Fibroblast of peridontal ligament (primary cell): ENCODE data around the gene TDRD15.
"Not testable (repeated sequence)": the region's sequence is repeated elsewhere in the genome, so short reads cannot be mapped to it uniquely, and the experiment has no call there.

Experiments
- DNase-seq: peaks from one replicate; pipeline ENCODE4 v3.0.0-alpha.2; 2010; ENCODE audit errors: extremely low read depth

TDRD15 gene

GRCh38 chr2:21123473-21124393, at the start of gene TDRD15:
TSS of gene TDRD15 (plus strand) at chr2:21123968. CDS start at chr2:21137468, 13,500 bp downstream.
- no peak for DNase-seq

DNA sequence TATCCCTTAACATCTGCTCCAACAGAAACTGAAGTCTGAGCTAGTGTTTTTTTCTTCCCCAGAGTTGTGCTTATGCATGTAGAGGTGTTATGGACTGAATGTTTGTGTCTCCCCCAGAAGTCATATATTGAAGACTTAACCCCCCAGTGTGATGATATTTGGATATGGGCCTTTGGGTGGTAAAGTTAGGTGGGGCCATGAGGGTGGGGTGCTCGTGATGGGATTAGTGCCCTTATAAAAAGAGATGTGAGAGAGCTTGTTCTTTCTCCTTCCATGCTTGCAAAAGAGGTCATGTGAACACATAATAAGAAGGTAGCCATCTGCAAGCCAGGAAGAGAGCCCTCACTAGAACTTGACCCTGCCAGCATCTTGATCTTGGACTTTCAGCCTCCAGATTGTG, 45.5 kb upstream of the TDRD15 start:
- no peak for DNase-seq

GRCh38 chr2:21083482-21083881, 40.3 kb upstream of the TDRD15 start:
- no peak for DNase-seq

DNA sequence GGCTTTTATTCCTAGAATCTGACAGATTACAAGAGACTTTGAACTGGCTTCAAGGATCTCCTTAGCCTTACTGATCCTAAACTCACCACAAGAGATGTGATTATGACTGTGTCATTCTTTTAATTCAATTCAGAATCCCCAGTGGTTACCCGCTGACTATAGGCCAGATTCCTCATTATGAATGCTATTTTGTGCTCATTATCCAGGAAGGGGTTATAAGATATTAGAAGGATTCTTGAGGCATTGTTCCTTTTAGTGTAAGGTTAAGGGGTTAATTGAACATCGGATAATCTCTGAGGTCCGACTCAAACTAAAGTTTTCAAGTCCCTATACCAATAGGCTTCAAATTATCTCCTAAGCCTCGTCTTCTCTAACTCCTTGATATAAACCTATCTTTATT, 39.4 kb upstream of the TDRD15 start:
- DNase-seq = no peak

DNA sequence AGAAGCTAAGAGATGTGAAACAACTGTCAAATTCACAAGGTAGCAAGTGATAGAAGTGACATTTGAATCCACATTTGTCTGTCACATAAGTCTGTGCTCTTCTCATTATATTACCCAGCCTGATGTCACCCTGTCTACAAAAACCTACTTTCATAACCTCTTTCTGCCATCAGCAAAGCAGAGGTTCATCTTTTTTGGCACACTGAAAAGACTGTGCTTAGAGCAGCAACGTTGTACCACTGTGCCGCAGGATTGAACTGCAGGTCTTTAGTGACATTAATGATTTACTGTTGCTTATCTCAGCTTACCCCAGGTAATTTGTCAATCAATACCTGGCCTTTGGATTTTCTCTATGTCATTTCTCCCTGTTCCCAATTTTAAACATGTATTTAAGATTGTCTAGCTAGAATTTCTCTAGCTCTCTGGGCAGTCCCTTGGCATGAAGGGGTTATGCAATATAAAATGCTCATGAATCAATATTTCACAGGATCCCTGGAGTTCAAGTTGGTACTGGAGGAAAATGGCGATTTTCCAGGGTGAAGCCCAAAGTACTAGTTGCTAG, 31.4 kb upstream of the TDRD15 start:
- no peak for DNase-seq

DNA sequence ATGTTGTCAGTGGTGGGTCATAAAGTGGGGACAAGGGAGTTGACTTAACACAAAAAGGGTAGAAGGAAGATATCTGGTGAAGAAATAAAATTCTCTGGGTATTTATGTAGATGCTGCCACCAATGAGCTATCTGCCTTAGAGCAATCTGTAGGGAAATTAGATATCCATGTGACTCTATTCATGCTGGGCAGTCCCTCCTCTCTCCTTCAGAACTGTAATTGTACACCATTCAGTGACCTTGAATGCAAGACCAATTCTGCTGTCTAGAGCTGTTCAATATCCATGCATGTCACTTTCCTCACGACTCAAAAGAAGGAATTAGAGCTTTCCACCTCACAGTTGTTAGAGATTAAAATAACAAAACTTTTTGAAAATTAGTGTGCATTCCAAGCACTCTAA, 28.6 kb upstream of the TDRD15 start:
- DNase-seq = no peak

GRCh38 chr2:21095714-21096113, 28.1 kb upstream of the TDRD15 start:
- DNase-seq = no peak

DNA sequence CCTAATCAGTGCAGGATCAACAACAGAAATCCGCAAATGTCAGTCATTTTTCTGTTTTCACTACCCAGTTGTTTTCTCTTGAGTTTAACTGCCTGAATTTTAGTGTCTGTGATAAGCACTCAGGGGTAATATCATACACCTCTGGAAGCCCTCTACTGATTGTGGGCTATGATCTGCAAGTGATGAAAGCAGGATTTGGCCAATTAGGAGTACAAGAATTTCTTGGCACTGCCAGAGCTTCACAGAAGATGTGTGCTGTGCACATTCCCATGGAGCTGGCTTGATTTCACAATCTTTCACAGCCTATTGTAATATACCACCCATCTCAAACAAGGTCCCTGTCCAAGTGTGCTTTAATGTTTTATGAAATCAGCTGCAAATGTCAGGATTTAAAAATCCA, 27.3 kb upstream of the TDRD15 start:
- no peak for DNase-seq

- DNase-seq = no peak
Measured at GRCh38 chr2:21097331-21097730, 26.4 kb upstream of the TDRD15 start.

GRCh38 chr2:21098294-21098693, 25.5 kb upstream of the TDRD15 start:
- no peak for DNase-seq

DNA sequence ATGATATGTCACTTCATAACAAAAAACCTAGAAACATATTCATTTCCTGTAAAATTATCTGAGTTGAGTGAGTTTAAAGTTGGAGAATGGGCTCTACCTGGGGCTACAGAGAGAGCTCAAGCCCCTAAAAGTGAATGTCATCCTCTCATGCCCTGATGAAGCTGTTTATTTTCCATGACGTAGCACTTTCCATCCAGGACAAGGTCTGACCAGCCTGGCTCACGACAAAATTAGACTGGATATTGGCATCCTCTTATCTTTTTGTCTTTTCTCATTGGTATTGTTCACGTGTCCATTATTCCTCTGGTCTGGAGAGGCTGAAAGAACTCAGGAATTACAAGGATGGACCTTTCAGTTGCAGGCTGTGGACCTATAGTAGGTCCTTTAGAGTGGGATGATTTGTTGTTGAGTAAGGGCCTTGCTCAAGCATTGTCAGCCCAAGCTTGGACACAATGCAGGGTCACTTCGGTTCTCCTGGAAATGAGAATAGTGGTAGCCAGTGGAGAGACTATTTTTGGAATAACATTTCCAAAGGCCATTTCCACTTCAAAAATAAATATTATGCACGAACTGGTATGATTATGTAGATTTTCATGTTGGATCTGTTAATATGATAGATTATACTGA, 24.4 kb upstream of the TDRD15 start:
- no peak for DNase-seq

- not testable (repeated sequence) for DNase-seq
Measured at GRCh38 chr2:21101514-21102155, 22.1 kb upstream of the TDRD15 start.

GRCh38 chr2:21102356-21102755, 21.4 kb upstream of the TDRD15 start:
- DNase-seq = no peak

DNA sequence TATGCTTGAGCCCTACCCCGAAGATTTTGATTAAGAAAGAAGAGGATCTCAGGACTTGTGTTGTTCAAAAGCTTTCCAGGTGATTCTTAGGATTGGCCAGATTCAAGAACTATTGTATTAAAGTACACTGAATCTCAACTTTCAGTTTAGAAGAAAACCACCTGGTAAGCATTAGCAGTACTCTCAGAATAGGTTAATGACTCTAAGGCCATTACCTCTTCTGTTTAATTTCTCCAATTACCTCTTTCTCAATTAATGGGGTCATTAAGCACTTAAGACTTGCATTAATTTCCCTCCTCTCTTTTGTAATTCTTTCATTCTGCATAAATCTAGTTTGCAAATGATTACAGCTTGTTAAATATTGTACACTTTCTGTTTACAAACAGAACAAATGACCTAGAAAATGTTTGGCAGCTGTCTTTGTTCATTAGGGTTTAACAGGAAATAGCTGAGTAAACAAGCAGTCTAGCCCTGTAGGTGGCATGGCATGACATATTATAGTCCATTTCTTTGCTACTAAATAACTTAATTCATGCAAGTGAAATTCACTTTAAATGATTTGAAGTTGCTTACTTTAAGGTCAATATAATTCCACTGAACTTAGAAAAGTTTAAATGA, 20.4 kb upstream of the TDRD15 start:
- no peak for DNase-seq

DNA sequence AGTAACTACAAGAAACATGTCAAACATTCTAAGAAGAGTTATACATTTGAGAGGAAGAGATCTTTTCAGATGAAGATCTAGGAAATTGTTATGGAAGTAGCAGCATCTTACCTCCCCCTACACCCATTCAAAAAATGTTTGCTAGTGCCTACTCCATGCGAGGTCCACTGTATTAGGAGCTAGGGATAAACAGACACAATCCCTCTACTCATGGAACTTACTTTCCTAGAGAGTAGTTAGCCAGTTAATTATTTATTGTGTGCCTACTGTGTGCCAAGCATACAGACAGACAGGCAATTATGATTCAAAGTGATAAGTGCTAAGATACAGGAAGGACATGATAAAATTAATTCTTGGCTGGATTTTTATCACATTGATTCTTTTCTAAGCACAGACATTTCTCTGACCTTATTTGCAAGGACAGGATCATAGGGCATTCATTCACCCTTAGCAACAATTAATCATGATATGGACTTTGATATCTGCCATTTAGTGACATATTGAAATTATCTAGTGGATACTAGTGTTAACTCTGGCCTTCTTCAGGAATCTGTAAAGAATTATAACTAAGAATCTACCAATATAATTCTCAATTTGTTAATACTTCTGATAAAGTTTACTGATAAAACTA, 19.6 kb upstream of the TDRD15 start:
- DNase-seq = no peak

GRCh38 chr2:21111012-21111411, 12.8 kb upstream of the TDRD15 start:
- no peak for DNase-seq

DNA sequence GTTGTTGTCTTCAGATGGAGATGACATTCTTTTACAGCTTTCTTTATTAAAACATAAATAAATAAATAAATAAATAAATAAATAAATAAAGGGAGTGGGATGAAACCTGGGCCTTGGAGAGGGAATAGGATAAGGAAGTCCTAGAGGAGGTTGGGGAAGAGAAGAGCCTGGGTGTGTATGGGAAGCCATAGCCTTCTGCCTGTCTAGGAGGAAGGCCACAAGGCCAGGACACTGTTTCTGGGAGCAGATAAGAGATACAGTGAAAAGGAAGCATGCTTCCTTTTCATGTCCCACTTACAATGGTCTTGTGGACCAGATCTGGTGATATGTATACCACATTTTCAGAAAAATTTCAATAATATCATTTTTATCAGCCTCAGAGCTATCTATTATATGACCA, 6.1 kb upstream of the TDRD15 start:
- no peak for DNase-seq

DNA sequence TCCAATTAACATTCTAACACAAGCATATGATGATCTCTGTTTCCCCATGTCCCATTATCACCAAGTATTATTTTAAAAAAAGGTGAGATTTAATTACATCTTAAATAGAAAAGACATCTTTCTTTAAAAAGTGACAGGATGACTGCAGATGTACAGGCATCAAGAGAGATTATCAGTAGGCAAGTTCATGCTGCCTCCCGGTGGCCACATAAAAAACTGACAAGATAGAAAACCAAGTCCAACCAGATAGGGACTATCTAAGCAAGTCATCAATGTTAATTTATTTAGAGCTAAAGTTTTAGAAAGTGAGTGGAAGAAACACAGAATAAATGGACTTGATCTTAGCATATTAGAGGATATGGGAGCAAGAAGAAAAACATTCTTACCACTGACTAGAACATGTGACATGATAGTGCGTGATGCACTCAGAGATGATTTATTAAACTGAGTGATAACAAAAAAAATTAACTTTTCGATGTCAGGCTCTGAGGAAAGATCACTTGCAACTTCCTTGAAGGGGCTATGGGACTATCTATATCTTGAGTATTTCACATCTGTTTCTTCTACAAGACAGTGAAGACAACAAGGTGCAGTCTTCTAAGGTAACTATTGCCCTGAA, 5.4 kb upstream of the TDRD15 start:
- DNase-seq = peak; percentile 3

DNA sequence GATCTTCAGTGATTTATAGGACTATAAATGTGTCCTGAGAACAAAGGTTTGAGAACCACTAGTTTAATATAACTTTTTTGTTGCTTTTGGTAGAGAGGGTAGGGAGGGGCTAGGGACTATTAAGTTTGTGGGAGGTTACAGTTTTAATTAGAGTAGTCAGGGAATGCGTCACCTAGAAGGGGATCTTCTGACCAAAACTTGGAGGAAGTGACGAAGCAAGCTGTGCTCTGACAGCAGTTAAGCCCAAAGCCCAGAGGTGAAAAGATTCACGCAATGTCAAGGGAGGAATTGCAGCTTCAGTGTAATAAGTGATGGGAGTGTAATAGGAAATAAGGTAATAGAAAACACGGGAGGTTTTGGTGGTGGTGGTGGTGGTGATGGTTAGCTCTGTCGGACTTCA, 8.1 kb downstream of the TDRD15 start:
- DNase-seq = no peak

DNA sequence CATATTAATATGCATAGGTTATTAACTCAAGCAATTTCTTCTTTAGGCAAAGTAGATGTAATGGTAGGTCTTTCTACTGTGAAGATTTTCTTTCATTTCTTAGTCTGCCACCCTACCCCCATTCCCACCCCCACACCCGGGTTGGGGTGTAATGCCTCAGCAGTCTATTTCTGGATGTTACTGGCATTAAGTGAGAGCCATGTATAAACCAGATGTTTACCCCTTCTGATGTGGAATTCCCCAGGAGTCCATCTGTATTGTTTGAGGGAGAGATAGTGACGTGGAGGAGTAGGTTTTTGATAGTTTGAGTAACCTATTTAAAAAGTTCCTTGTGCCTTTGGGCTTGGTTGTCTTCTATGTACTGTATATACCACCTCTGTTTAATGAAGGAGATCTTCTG, 11.8 kb downstream of the TDRD15 start:
- DNase-seq = no peak

- no peak for DNase-seq
Measured at GRCh38 chr2:21142149-21142548, 18.4 kb downstream of the TDRD15 start.
